Ecto neural progenitor cell (in vitro differentiated cells): ENCODE measurements around the gene NCAPD3.
"Not testable (repeated sequence)": the region's sequence is repeated elsewhere in the genome, so short reads cannot be mapped to it uniquely, and the experiment has no call there.

Experiments used
- DNase-seq: peaks from one replicate; pipeline ENCODE4 v3.0.0-alpha.2; 2018; ENCODE audit warnings: low spot score

NCAPD3 gene

GRCh38 chr11:134224710-134225664 lies 1.2 kb upstream of the NCAPD3 start:
- DNase-seq, result peak; percentile 60

GRCh38 chr11:134223121-134223520 lies 646 bp downstream of the NCAPD3 start:
- no peak for DNase-seq

- DNase-seq, result no peak
Measured at GRCh38 chr11:134216816-134217215, 7.0 kb downstream of the NCAPD3 start.

GRCh38 chr11:134215836-134216235 lies 7.9 kb downstream of the NCAPD3 start:
- DNase-seq, result no peak

- no peak for DNase-seq
Measured at GRCh38 chr11:134207538-134208239, 16.1 kb downstream of the NCAPD3 start.

GRCh38 chr11:134206185-134206584 lies 17.6 kb downstream of the NCAPD3 start:
- no peak for DNase-seq

- DNase-seq, result no peak
Measured at GRCh38 chr11:134205729-134206128, 18.0 kb downstream of the NCAPD3 start.

GRCh38 chr11:134202661-134203060 lies 21.1 kb downstream of the NCAPD3 start:
- DNase-seq, result no peak

GRCh38 chr11:134200688-134201087 lies 23.1 kb downstream of the NCAPD3 start:
- DNase-seq, result no peak

GRCh38 chr11:134199531-134199930 lies 24.2 kb downstream of the NCAPD3 start:
- no peak for DNase-seq

GRCh38 chr11:134196756-134197155 lies 27.0 kb downstream of the NCAPD3 start:
- no peak for DNase-seq

GRCh38 chr11:134188092-134188491 lies 35.7 kb downstream of the NCAPD3 start:
- DNase-seq, result not testable (repeated sequence)

GRCh38 chr11:134181707-134182106 lies 42.1 kb downstream of the NCAPD3 start:
- DNase-seq, result no peak

- no peak for DNase-seq
Measured at GRCh38 chr11:134178032-134178674, 45.6 kb downstream of the NCAPD3 start.

GRCh38 chr11:134176284-134176683 lies 47.5 kb downstream of the NCAPD3 start:
- DNase-seq, result no peak

GRCh38 chr11:134173296-134173695 lies 50.5 kb downstream of the NCAPD3 start:
- DNase-seq, result no peak

- no peak for DNase-seq
Measured at GRCh38 chr11:134171951-134172350, 51.8 kb downstream of the NCAPD3 start.

GRCh38 chr11:134170919-134171281 lies 52.9 kb downstream of the NCAPD3 start:
- no peak for DNase-seq

GRCh38 chr11:134170177-134170918 lies 53.4 kb downstream of the NCAPD3 start:
- DNase-seq, result no peak

- no peak for DNase-seq
Measured at GRCh38 chr11:134164490-134165370, 59.0 kb downstream of the NCAPD3 start.

GRCh38 chr11:134159652-134160051 lies 64.1 kb downstream of the NCAPD3 start:
- no peak for DNase-seq
